DND-41 (cell line): ENCODE data around the gene LNX1.

Experiments used
- ATAC-seq: fragments of 200-7000 bp; cut with Tn5 transposase; 3 replicates; pipeline ENCODE4 v1.9.1; 2021; ENCODE audit warnings: low read depth; ENCODE audit not compliant: insufficient read depth
- DNase-seq: peaks from one replicate; pipeline ENCODE4 v3.0.0-alpha.2; 2020
- H2AFZ ChIP-seq: 2 replicates; pipeline ENCODE4 v1.6.0; 2012; ENCODE audit warnings: low read depth, low read length
- H3K27ac ChIP-seq: 2 replicates; pipeline ENCODE4 v1.5.1; 2012; ENCODE audit warnings: low read length, inconsistent platforms
- H3K27me3 ChIP-seq: fragments of 200-600 bp; sonication (generic); 2 replicates; pipeline ENCODE4 v1.6.0; 2012; ENCODE audit warnings: low read length, mild to moderate bottlenecking, inconsistent platforms; ENCODE audit not compliant: insufficient read depth, poor library complexity
- H3K36me3 ChIP-seq: 2 replicates; pipeline ENCODE4 v1.5.1; 2012; ENCODE audit warnings: low read length, inconsistent platforms; ENCODE audit not compliant: insufficient read depth
- H3K4me1 ChIP-seq: 2 replicates; pipeline ENCODE4 v1.5.1; 2012; ENCODE audit warnings: mild to moderate bottlenecking, low read length; ENCODE audit not compliant: insufficient read depth
- H3K4me2 ChIP-seq: 2 replicates; pipeline ENCODE4 v1.6.0; 2012; ENCODE audit warnings: mild to moderate bottlenecking, moderate library complexity, low read length, inconsistent platforms; ENCODE audit not compliant: insufficient read depth
- H3K4me3 ChIP-seq, 2 experiments: fragments of 200-600 bp in 1 of 2; shearing (Covaris generic) in 1 of 2; 2 replicates each; pipeline ENCODE4 v1.5.1; 2012 to 2016; ENCODE audit warnings: inconsistent platforms in 2 of 2, low read length in 2 of 2, mild to moderate bottlenecking in 2 of 2, low read depth in 1 of 2, moderate library complexity in 1 of 2
- H3K79me2 ChIP-seq: 2 replicates; pipeline ENCODE4 v1.6.0; 2012; ENCODE audit warnings: low read length, inconsistent platforms; ENCODE audit not compliant: insufficient read depth
- H3K9ac ChIP-seq: 2 replicates; pipeline ENCODE4 v1.6.0; 2012; ENCODE audit warnings: low read depth, mild to moderate bottlenecking, inconsistent platforms, low read length, moderate library complexity
- H3K9me3 ChIP-seq: 2 replicates; pipeline ENCODE4 v1.5.1; 2012; ENCODE audit warnings: low read length, moderate library complexity, mild to moderate bottlenecking, inconsistent platforms; ENCODE audit not compliant: insufficient read depth, severe bottlenecking
- H4K20me1 ChIP-seq: 2 replicates; pipeline ENCODE4 v1.6.0; 2012; ENCODE audit warnings: low read length; ENCODE audit not compliant: insufficient read depth
- CTCF ChIP-seq: IDR thresholded peaks from 2 replicates; pipeline ENCODE4 v1.5.1; 2012; ENCODE audit warnings: borderline replicate concordance, low read length, moderate library complexity, mild to moderate bottlenecking; ENCODE audit not compliant: poor library complexity, severe bottlenecking; ENCODE audit errors: extremely low read depth
- EZH2 ChIP-seq: IDR thresholded peaks from 3 replicates; pipeline ENCODE4 v1.6.1; 2012; ENCODE audit warnings: borderline replicate concordance, low read depth, mild to moderate bottlenecking, moderate library complexity, low read length, inconsistent platforms; ENCODE audit not compliant: severe bottlenecking

LNX1 gene

GRCh38 chr4:53465891-53466290 lies 125.4 kb downstream of the LNX1 start:
- H3K9ac ChIP-seq = no peak overlapping the region
- no peaks in the 10 kb centered on the region for H3K27me3 ChIP-seq
- no peak overlapping the region for H2AFZ ChIP-seq
- H3K27ac ChIP-seq = no peak overlapping the region
- peaks cover 6% of the 10 kb centered on the region for H3K9me3 ChIP-seq
- no peaks in the 10 kb centered on the region for H3K79me2 ChIP-seq
- TF ChIP-seq CTCF (no peak), EZH2 (no peak)
- no peak for DNase-seq
- no peak overlapping the region for H3K4me3 ChIP-seq
- no peaks in the 10 kb centered on the region for H4K20me1 ChIP-seq
- H3K4me2 ChIP-seq = no peak overlapping the region
- ATAC-seq = no peak
- no peaks in the 10 kb centered on the region for H3K4me1 ChIP-seq
- peaks cover 19% of the 10 kb centered on the region for H3K36me3 ChIP-seq

- Histone ChIP-seq H3K4me3 (no peak overlapping the region), H3K27ac (no peak overlapping the region), H4K20me1 (no peaks in the 10 kb centered on the region), H3K9ac (no peak overlapping the region), H3K27me3 (no peaks in the 10 kb centered on the region), H3K4me2 (no peak overlapping the region), H3K79me2 (no peaks in the 10 kb centered on the region), H3K36me3 (peaks cover 24% of the 10 kb centered on the region), H3K9me3 (peaks cover 6% of the 10 kb centered on the region), H3K4me1 (no peaks in the 10 kb centered on the region), H2AFZ (no peak overlapping the region)
- no peak for TF ChIP-seq CTCF
- TF ChIP-seq EZH2 = no peak
- ATAC-seq (no peak), DNase-seq (no peak)
Measured at GRCh38 chr4:53465281-53465680, 126.0 kb downstream of the LNX1 start.

- Histone ChIP-seq H3K27me3 (no peaks in the 10 kb centered on the region), H3K27ac (no peak overlapping the region), H3K4me2 (no peak overlapping the region), H3K9ac (no peak overlapping the region), H3K4me1 (no peaks in the 10 kb centered on the region), H2AFZ (no peak overlapping the region), H3K4me3 (no peak overlapping the region), H3K9me3 (peaks cover 6% of the 10 kb centered on the region), H3K36me3 (peaks cover 43% of the 10 kb centered on the region), H3K79me2 (no peaks in the 10 kb centered on the region), H4K20me1 (no peaks in the 10 kb centered on the region; the same call in 1 of the 2 replicates)
- no peak for DNase-seq
- TF ChIP-seq CTCF = no peak
- no peak for TF ChIP-seq EZH2
- no peak for ATAC-seq
Measured at GRCh38 chr4:53463340-53463739, 127.9 kb downstream of the LNX1 start.

- Histone ChIP-seq H3K9me3 (peaks cover under 1% of the 10 kb centered on the region), H3K79me2 (no peaks in the 10 kb centered on the region), H3K4me2 (no peak overlapping the region), H4K20me1 (no peaks in the 10 kb centered on the region; the same call in 1 of the 2 replicates), H3K9ac (no peak overlapping the region), H3K27me3 (no peaks in the 10 kb centered on the region), H3K27ac (no peak overlapping the region), H3K4me1 (no peaks in the 10 kb centered on the region), H3K4me3 (no peak overlapping the region), H3K36me3 (peaks cover 63% of the 10 kb centered on the region), H2AFZ (no peak overlapping the region)
- no peak for DNase-seq
- TF ChIP-seq EZH2 (no peak), CTCF (no peak)
- no peak for ATAC-seq
Measured at GRCh38 chr4:53461244-53461643, 130.0 kb downstream of the LNX1 start.
